HG03442 (cell line): ENCODE measurements around the gene OVCH1.
"Not testable (repeated sequence)": the region's sequence is repeated elsewhere in the genome, so short reads cannot be mapped to it uniquely, and the experiment has no call there.

Experiments used
- ATAC-seq: cut with Tn5 transposase; IDR thresholded peaks from one replicate; pipeline ENCODE4 v1.9.1; 2021; ENCODE audit warnings: mild to moderate bottlenecking, moderate library complexity; ENCODE audit not compliant: unreplicated experiment

The OVCH1 gene

DNA sequence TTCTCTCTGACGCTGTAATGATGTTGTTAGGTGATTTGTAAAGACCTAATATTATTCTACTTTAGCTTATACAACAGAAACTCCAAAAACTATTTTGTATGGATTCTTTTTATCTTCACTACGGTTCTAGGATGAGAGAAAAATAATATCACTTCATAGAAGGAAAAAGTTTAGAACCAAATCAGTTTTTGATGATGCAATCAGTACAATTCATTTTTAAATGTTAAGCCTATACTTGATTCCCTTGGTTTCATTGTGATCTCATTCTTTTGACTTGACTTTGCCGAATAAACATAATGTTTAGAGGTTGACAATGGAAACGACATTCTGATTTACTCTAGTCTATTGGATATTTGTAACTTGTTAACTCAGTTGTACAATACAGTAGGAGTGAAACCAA lies 91.9 kb downstream of the OVCH1 start:
- no peak for ATAC-seq

GRCh38 chr12:29403991-29404390 lies 93.5 kb downstream of the OVCH1 start:
- no peak for ATAC-seq

- no peak for ATAC-seq
These were observed 95.0 kb downstream of the OVCH1 start for GRCh38 chr12:29402437-29402836.

DNA sequence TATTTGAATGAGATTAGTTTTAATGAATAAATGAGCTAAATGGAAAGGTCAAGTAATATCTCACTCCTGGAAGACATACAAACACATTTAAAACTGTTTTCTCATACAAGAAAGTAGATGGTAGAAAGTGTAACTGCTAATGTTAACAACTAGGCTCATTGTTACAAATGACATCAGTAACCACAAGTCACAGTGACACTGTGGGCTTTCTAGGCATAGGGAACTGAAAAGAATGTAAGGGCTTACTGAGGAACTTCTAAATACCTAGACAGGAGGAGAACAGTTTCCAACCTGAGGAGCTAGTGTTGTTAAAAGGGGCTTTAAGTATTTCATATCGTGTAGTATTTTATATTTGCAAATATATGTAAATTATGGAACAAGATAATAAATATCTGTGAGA lies 99.0 kb downstream of the OVCH1 start:
- no peak for ATAC-seq

DNA sequence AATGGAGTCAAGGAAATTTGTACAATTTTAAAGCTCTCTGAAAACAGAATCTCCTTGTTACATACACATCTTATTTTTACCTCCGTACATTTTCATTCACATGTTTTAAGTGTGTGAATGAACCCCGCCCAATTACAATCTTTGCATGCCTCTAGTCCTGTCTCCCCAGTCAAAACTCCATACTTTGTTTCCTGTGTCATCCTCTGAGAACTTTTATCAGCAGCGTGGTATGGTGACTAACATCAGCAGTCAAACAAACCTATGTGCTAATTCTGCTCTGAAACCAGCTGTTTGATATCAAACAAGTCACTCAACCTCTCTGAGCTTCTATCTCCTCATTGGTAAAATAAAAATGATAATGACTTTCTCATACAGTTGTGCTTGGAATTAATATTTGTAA lies 100.7 kb downstream of the OVCH1 start:
- no peak for ATAC-seq

- ATAC-seq: no peak
These were observed 102.1 kb downstream of the OVCH1 start for GRCh38 chr12:29395356-29395755.

DNA sequence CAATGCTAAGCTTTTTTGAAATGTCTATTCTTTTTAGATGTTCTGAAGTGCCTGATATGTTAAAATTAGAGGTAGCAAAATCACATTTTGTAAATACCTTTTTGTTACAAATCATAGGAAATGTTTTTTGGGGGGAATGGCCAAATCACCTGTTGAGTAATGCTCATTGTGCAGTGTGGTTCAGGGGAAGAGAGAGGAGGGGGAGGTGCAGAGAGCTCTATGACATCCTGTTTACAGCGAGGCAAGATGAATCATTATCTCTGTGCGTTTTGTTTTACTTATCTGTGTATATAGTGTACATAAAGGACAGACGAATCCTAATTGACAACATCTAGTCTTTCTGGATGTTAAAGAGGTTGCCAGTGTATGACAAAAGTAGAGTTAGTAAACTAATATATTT lies 107.1 kb downstream of the OVCH1 start:
- ATAC-seq: not testable (repeated sequence)

- ATAC-seq: no peak
These were observed 108.1 kb downstream of the OVCH1 start for GRCh38 chr12:29389295-29389919.

GRCh38 chr12:29386084-29386680 lies 111.3 kb downstream of the OVCH1 start:
- ATAC-seq: not testable (repeated sequence)

DNA sequence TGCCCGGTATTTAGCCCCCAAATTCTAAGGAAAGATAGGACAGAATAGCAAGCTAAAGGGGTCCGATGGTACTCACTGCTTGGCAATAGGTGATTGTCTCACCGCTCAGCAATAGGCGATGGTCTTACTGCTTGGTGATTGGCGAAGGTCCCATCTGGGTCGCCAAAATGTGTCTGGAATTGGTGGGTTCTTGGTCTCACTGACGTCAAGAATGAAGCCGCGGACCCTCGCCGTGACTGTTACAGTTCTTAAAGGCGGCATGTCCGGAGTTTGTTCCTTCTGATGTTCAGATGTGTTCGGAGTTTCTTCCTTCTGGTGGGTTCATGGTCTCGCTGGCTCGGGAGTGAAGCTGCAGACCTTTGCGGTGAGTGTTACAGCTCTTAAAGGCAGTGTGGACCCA lies 112.3 kb downstream of the OVCH1 start:
- ATAC-seq: not testable (repeated sequence)

- no peak for ATAC-seq
These were observed 115.2 kb downstream of the OVCH1 start for GRCh38 chr12:29382251-29382650.

- ATAC-seq: peak; percentile 95
These were observed 116.7 kb downstream of the OVCH1 start, which contains the start of gene ERGIC2 for GRCh38 chr12:29380536-29381523. Gene ERGIC2 (minus strand): TSS chr12:29381172. CDS start chr12:29371633, 9,539 bp downstream.
